ENCODE results near the gene ABCA1.
"Not testable (repeated sequence)": the region's sequence is repeated elsewhere in the genome, so short reads cannot be mapped to it uniquely, and the experiment has no call there.

Gene ABCA1

DNA sequence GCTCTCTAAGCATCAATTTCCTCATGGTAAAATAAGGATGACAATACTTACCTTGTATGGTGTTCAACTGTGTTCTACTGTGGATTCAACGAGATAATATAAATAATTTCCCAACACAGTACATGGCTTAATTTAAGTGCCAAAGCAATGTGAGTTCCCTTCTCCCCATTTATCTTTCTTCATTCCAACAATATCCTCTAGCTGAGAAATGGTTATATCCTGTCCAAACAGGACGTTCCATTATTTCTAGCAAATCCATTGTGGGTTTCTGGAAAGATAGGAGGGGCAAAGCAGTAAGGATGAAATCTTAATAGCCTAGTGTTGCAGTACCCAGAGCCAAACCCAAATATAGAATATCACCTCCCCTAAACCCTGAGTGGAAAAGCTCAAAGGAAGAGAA lies 22.0 kb downstream of the ABCA1 start:
- DNase-seq (ENCODE audit: low read depth), result no peak

DNA sequence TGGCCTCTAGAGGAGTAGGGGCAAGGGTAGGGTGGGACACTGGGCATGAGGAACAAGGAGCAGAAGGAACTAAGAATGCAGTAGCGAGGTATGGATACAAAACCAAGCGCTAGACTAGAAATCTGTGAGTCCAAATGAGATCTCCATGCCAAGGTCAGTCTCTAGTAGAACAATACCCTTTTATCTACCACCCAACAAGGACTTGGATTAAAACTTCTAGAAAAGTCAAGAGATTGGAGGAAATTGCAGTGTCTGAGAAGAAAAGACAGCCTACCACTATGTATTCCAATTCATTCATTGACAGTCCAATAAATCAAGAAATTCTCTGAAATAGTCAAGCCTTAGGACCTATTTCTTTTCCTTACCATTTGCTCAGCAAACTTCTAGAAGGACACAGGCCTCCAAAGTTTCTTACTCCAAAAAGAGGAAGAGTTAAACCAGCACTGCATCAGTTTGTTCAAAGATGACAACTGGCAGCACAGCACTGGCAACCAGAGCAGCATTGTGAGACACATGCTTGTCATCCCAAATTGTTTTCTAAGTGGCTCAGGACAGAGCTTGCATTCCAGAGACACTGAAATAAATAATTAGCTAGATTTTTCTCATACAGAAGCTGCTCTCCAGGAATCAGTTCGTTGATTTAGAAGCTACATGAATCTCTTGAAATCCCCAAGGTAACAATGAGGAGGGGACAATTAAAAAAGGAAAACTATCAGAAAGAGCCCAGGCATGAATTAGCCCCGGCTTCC lies 22.6 kb downstream of the ABCA1 start:
- no peak for DNase-seq (ENCODE audit: low read depth)

DNA sequence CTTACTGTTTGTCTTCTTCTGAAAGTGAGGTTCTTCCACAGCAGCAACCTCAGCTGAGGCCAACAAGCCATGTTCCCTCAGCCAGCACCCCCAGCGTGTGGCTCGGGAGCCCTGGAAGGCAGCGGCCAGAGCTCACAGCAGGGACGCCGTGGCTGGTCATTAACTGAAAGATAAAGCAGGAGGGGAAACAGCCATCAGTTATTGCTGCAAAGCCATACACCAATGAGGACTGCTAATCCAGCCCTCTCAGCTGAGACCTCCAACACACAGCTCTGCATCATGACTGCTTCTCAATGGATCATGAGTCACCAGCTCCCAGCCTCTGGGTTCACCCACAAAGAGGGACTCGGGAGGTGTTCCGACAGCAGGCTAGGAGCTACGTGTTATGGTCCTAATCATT lies 24.3 kb downstream of the ABCA1 start:
- DNase-seq (ENCODE audit: low read depth), result no peak

DNA sequence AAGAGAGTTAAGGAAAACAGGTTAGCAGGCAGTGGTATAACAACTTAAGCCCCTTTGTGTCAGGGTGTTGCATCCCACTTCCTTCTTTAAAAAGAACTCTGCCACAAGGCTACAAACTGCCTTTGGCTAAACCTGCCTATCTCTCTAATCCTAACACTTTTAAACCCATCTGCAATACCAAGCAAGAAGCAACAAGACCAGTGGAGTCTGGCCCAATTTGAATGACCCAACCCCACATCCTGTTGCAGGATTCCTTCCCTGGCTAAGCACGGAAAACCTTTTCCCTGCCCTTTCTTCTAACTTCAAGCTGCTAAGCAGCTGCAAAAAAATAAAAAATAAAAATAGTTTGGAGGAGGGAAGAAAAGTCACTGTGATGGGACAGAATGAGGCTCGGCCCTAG lies 27.1 kb downstream of the ABCA1 start:
- no peak for DNase-seq (ENCODE audit: low read depth)

DNA sequence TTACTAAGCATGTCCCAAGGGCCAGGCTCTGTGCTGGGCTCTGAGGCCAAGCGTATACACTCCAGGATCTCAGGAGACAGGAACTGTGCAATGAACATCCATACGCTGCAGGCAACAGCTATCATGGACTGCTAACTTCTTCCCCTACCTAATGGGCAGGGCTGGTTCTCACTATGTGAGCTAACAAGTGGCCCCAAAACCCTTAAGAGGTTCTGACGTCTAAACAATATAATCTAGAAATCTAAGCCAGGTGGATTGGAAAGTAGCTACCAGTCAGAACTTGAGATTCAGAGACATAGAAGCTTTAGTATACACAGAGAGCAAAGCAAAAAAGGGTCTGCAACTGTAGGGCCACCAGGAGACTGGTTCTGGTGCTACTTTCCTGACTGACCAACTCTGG lies 27.6 kb downstream of the ABCA1 start:
- DNase-seq (ENCODE audit: low read depth), result no peak

DNA sequence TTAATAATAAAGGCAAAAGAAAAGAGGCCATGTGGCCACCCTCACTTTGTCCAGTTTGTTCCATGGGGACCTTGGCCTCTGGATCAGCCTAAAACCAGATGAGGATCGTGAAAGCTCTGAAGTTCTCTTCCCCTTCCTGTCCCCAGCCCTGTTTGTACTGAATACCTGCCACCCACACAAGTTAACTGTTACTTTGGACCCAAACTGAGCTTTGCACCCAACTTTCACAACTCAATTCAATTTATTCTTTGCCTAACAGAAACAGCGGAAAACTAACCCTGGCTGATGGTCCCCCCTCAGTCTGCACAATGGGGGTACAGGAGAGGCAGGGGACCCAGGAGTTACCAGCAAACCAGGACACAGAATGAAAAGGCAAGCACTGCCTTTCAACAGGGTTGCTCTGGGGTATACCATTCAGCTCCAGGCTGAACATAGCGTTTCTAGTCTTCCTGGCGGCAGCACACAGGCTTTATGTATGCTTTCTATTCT lies 28.2 kb downstream of the ABCA1 start:
- DNase-seq (ENCODE audit: low read depth), result no peak

DNA sequence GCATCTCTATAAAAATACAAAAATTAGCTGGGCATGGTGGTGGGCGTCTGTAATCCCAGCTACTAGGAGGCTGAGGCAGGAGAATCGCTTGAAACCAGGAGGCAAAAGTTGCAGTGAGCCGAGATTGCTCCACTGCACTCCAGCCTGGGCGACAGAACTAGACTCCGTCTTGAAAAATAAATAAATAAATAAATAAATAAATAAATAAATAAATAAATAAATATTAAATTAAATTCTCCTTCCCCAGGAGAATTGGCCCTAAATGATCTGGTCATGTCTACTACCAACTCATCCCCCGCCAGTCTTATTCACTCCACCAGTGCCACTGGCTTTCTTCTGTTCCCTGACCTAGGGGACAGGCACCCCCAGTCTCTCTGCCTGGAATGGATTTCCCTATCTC lies 29.6 kb downstream of the ABCA1 start:
- not testable (repeated sequence) for DNase-seq (ENCODE audit: low read depth)

DNA sequence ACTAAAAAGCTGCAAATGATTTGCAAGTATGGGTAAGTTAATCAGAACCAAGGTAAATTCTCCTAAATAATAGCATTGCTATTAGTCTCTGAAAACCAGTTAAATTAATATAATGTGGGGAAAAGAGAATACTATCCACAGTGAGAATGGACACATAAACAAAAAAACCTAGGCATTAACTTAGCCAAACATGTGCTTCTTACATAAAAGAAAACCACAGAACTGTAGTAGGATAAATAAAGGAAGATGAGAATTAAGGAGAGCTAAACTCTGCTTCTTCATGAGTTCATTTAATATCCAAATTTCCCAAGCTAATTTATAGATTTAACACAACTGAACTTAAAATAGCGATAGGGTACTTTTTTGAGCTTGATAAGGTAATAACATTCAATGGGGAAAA lies 31.8 kb downstream of the ABCA1 start:
- DNase-seq (ENCODE audit: low read depth), result no peak

DNA sequence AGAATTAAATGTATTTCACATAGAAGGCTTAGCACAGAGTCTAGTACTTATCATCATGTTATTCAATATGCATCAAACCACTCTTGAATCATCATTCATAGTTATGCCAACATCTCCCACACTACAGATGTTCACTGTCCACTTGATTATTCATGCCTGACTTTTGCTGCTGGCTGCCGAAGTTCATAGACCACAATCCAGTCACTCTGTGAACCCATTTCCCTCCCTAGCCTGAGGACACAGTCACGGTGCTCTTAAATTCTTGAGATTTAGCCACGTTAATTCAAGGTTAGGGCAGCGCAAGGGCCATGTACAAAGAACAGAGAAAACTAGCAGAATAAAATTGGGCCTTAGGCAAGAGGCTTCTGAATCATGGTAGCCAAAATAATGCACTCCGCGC lies 32.4 kb downstream of the ABCA1 start:
- DNase-seq (ENCODE audit: low read depth), result peak; percentile 75

DNA sequence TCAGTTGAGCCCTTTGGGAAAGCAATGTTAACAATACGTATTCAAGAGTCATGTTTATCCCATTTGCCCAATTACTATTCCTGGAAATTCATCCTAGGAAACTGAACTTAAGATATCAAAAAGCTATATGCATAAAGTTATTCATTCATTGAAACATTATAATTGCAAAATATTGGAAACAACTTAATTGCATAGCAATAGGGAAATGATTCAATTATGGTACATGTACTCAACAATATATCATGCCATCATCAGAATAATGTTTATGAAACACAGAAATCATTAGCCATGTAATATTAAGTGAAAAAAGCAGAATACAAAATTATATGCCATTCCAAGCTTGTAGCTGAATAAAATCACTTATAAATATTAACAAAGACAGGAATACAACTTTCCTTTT lies 35.3 kb downstream of the ABCA1 start:
- DNase-seq (ENCODE audit: low read depth), result no peak

DNA sequence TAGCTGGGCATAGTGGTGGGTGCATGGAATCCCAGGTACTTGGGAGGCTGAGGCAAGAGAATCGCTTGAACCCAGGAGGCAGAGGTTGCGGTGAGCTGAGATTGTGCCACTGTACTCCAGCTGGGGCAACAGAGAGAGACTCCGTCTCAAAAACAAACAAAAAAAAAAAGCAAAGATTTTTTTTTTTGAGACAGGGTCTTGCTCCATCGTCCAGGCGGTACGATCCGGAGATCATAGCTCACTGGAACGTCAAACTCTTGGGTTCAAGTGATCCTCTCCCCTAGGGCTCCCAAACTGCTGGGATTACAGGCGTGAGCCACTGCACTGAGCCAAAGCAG lies 37.6 kb downstream of the ABCA1 start:
- no peak for DNase-seq (ENCODE audit: low read depth)

DNA sequence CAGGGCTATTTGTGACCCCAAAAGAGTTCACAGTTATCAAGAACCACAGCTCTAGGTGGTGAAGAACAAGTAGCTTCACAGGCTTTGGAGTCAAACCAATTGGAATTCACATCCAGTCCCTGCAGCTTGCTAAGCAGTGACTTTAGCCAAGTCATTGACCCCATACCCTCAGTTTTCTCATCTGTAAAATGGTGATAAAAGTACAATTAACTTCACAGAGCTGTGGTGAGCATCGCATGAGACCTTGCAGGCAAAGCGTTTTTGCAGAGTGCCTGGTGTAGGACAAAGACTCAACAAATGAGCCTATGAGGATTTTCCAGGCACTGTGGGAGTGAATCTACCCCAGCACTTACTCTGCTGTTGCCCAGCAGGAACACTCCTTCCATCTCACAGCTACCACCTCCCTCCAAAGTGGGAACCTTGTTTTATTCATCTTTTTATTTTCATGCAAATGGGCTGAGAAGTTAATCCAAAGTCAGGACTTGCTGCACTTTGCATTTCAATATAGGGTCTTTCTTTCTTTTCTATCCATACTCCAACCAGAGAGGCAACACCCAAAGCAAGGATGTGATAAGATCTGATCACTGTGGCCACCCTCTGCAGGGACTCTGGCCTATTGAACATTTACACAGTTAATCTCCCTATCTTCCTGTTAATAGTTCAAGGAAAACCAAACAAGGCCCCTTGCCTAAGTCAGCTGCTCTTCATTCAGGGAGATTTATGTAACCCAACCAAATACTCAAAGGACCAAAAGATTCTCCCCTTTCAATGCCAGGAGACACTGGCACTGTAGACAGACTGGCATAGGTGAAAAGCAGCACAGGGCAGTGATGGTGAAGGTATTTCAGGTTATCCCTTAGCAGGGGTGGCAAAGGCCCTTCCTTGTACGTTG lies 41.9 kb downstream of the ABCA1 start:
- no peak for DNase-seq (ENCODE audit: low read depth)

DNA sequence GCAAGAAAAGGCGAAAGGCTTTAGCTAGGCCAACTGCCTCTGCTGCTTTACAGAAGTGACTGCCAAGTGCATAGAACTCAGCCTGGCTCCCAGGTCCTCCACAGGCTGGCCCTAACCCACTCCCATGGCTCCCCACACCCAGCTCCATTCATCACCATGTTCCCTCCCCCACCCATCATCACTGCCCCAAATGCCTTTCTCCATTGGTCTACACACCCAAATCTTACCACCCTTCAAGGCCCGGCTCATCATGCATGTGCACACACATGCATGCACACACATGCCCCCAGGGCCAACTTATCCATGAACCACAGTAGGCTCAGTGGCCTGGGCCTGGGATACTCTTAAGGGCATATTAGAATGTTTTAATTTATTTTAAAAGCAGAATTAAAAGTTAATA lies 44.8 kb downstream of the ABCA1 start:
- no peak for DNase-seq (ENCODE audit: low read depth)

DNA sequence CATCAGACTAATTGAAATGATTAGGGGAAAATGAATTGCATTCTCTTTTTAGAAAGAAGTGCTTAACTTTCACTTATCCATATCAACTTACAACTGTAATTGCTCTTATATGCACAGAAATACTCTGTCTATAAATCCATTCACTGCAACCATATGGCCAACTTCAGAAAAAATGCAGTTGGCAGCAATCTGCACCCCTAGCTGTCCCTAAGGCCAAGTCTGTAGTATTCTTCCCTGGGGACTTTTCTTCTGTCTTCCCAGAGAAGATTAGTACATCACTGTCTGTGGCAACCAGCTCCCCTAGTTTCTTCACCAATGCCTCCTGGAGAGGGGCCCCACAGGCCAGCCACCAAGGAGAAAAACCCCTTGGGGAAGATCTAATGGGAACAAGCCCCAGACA lies 45.4 kb downstream of the ABCA1 start:
- no peak for DNase-seq (ENCODE audit: low read depth)

DNA sequence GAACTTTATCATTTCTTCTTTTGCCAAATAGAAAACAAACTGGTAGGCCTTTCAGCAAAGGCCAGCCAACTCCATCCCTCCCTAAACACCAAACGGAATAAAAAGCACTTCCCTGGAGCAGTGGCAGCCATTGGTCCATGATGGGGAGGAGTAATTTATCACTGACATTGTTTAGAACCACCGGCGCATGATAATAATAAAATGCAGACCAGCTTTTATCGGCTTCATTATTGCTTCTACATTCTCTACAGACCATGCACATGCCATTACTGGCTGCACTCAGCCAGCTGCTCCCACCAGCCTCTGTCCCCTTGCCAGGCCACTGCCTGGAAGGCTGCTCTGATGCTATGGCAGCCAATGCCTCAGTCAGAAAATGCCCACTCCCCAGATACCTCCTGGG lies 45.9 kb downstream of the ABCA1 start:
- DNase-seq (ENCODE audit: low read depth), result no peak

DNA sequence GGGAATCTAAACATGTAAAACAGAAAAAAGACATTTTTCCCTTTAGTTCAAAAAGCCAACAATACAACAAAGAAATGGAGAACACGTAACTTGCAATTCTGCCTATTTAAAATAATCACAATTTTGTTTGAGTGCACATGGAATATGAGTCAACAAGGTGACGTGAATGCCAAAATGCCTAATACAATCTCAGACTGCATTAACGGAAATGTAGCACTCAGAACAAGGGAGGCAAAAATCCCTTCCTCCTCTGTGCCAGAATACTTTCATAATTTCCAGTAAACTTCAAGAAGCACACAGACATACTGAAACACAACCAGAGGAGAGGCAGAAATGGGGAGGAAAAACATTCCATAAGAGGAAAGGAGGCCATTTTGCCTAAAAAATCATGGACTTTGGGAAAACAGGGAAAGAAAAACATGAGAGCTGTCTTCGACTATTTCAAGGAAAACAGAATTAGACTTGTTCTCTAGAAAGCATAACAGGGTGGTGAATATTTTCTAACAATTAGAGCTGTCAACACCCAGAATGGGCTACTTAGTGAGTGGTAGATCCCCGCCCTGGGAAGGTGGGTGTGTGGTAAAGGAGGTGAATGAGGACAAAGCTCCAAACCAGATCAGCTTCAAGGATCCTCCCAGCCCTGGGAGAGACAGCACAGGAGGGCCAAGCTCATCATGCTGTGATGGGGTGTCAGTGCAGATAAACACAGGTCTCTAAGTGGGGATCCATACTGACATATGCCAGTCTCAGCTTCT lies 48.2 kb downstream of the ABCA1 start:
- DNase-seq (ENCODE audit: low read depth), result peak; percentile 53

DNA sequence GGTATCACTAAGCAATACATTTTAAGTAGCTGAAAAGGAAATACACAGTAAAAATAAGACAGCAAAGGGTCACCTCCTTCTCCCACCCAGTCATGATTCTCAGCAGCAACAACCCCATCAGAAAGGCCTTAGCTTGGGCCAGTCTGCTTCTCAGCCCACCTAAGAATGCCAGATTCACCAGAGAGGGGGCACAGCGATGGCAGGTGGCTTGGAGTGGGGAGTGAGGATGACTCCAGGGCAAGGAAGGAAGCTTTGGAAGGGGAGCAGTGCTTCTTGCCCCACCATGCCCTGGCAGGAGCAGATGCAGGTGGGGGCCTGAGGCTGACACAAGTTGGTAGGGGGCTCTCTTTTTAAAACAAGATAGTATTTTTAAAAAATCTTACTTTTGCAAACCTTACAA lies 51.4 kb downstream of the ABCA1 start:
- no peak for DNase-seq (ENCODE audit: low read depth)

DNA sequence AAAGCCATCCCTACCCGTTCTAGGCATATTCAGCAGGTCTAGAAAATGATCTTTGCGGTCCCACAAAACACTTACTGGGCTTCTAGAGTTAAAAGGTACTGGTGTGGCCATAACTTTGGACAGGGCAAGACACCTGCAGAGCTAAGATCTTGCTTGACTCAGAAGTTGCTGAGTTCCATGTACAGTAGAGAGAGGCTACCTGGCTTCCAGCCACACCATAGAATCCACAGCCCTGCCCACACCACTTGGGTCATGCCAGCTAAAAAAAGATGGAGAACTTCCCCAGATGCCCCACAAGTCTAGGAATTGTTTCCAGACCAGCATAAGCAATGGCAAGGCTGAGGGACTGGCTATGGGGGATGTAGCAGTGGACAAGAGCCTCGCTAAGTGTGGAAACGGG lies 52.1 kb downstream of the ABCA1 start:
- no peak for DNase-seq (ENCODE audit: low read depth)

DNA sequence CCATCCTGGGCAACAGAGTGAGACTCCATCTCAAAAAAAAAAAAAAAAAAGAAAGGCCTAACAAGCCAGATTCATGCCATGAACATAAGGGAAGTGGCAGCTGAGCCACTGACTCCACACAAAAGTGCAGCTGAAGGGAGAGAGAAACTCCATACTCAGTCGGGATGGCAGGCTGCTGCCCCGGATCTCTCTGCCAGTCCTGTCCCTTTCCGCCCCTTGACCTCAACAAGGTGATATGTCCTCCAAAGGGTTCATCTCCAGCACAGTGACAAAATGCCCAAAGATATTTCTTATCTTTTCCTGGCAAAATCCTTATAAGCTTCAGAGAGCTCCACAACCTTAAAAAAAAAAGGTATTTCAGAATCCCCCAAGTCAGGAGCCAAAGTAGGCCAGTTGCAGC lies 52.6 kb downstream of the ABCA1 start:
- DNase-seq (ENCODE audit: low read depth), result no peak

DNA sequence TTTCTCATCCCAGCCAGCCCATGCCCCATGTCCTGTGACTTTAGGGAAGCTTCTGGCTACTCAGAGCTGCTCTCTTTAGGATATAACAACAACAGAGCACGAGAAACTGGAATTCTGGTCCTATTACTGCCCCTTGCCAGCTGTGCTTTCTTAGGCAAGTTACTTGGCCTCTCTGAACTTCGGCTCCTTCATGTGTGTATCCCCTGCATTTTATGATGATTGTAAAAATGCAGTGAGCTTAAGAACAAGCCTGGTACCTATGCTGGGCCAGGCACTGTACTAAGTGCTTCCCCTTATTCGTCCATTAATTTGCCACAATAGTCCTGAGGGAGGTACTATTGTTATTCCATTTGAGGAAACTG lies 54.5 kb downstream of the ABCA1 start:
- no peak for DNase-seq (ENCODE audit: low read depth)

DNA sequence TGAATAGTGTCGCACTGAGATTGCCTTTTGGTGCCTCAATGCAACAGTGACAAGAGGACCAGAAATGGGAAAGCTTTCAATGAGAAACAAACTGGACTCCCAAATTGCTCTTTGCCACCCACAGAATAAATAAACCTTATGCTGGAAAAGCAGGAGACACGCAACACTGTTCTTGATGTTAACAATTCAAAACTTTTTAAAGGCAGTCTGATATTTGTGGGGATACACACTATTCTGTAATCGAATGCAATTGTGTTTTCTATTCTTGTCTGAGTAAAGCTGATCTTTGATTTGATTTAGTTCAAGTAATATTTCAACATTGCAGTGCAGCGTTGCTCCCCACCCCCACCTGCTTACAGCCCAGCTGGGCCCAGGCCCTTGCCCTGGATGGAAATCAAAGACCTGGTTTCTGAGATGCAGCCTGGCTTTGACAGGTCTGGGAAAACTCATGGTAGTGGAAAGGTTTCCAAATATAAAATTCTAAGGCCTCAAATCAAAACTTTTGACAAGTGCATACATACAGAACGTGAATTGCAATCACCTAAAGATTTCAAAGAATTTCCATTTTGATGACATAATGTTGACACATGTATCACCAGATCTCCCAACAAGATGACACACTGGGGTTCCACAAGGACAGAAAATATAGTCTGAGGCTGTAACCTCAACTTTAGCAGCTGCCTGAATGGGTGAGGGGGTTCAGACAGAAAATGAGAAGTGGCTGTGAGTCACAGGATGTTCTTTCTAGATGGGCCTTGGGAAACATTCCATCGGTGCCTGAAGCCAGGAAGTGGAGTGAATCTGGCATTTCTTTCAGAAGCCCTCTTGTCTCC lies 55.1 kb downstream of the ABCA1 start:
- peak; percentile 76 for DNase-seq (ENCODE audit: low read depth)

DNA sequence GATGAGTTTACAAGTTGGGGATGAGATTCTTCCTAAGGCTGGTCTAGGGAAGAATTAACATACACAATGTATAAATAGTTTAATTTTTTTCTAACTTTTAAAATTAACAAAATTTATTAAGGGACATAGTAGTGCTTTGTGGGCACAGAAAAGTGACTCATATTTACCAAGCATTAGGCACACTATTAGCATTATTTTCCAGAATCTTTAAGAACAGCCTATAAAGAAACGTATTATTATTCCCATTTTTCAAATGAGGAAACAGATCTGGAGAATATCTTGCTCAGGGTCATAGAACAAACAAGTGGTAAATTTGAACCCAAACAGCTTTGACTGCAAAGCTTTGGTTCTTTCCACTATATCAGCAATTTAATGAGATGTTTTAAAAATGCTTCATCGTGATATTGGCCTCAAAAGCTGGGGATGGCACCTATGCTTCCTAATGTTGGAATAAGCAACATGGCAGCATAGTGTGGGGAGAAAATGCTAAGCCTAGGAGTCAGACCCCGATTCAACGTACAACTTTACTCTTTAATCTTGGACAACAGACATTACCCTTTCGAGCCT lies 55.9 kb downstream of the ABCA1 start:
- DNase-seq (ENCODE audit: low read depth), result no peak
